ENCODE results near the gene MUSTN1. TPM values are rescaled to one million over a fixed set of nuclear protein-coding genes. Genes with fewer than 3 reads are reported as not detected.

Gene MUSTN1
- total and polyA plus RNA-seq, 2 of the 13 experiments (the other 11 are each of a cell fraction or from before 2014, with no cell fraction given), result 0.84 to 1.4 TPM

DNA sequence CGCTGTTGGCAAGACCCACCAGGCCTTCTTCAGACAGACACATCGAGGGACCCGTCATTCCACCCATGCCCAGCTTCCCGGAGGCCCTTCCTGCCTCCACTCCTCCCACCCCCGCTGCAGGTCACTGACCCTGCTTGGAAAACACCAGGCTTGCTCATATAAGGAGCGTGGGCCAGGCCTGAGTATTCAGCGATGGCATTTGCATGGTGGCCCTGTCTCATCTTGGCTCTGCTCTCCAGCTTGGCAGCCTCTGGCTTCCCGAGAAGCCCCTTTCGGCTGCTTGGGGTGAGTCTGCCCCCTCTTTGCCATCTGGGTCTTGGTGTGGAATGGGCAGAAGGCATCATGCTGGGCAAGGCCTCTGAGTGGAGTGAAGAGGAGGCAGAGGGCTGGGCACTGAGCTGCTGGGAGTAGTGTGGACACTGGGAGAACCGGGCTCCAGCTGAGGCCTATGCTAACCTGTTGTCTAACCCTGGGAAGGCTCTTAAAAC, 40.2 kb downstream of the MUSTN1 start, which contains the start of gene ITIH3 (continued):
- TF ChIP-seq, protein P1, sequence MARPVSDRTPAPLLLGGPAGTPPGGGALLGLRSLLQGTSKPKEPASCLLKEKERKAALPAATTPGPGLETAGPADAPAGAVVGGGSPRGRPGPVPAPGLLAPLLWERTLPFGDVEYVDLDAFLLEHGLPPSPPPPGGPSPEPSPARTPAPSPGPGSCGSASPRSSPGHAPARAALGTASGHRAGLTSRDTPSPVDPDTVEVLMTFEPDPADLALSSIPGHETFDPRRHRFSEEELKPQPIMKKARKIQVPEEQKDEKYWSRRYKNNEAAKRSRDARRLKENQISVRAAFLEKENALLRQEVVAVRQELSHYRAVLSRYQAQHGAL (CRISPR knock-in tag; IDR thresholded peaks at IDR 0.05; ENCODE audit: not compliant biosample characterization), result no peak
- TF ChIP-seq YEATS2 (CRISPR knock-in tag; IDR thresholded peaks at IDR 0.05; ENCODE audit: borderline replicate concordance) (no peak; the same call in 1 of the 2 replicates), SP4 (CRISPR knock-in tag; IDR thresholded peaks at IDR 0.05) (0 out of 2 replicates have a peak, but pooled peaks have one; percentile 10), ZNF616 (CRISPR knock-in tag; IDR thresholded peaks at IDR 0.05; ENCODE audit: low read depth) (no peak), AHR (CRISPR knock-in tag; IDR thresholded peaks at IDR 0.05) (no peak), ZNF24 (IDR thresholded peaks at IDR 0.05) (no peak), ZSCAN12 (CRISPR knock-in tag; IDR thresholded peaks at IDR 0.05) (no peak), ZNF569 (CRISPR knock-in tag; IDR thresholded peaks at IDR 0.05; ENCODE audit: borderline replicate concordance) (0 out of 2 replicates have a peak, but pooled peaks have one; percentile 4), EED (CRISPR knock-in tag; IDR thresholded peaks at IDR 0.05) (0 out of 2 replicates have a peak, but pooled peaks have one; percentile 44), JUN (CRISPR knock-in tag; IDR thresholded peaks at IDR 0.05) (no peak), FOXA1 (IDR thresholded peaks at IDR 0.05) (no peak), FOXA1 (CRISPR knock-in tag; IDR thresholded peaks at IDR 0.05) (0 out of 2 replicates have a peak, but pooled peaks have one; percentile 21), JARID2 (CRISPR knock-in tag; IDR thresholded peaks at IDR 0.05; ENCODE audit: insufficient replicate concordance) (no peak), ZNF20 (CRISPR knock-in tag; IDR thresholded peaks at IDR 0.05) (no peak), ZFP36L1 (CRISPR knock-in tag; IDR thresholded peaks at IDR 0.05) (0 out of 2 replicates have a peak, but pooled peaks have one; percentile 52), MIER3 (CRISPR knock-in tag; IDR thresholded peaks at IDR 0.05; ENCODE audit: borderline replicate concordance) (no peak; the same call in 1 of the 2 replicates), ZFP1 (CRISPR knock-in tag; IDR thresholded peaks at IDR 0.05) (0 out of 2 replicates have a peak, but pooled peaks have one; percentile 3), JDP2 (CRISPR knock-in tag; IDR thresholded peaks at IDR 0.05; ENCODE audit: borderline replicate concordance) (no peak)
- TF ChIP-seq, protein P2, sequence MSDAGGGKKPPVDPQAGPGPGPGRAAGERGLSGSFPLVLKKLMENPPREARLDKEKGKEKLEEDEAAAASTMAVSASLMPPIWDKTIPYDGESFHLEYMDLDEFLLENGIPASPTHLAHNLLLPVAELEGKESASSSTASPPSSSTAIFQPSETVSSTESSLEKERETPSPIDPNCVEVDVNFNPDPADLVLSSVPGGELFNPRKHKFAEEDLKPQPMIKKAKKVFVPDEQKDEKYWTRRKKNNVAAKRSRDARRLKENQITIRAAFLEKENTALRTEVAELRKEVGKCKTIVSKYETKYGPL (CRISPR knock-in tag; IDR thresholded peaks at IDR 0.05), result no peak
- TF ChIP-seq, protein P3, sequence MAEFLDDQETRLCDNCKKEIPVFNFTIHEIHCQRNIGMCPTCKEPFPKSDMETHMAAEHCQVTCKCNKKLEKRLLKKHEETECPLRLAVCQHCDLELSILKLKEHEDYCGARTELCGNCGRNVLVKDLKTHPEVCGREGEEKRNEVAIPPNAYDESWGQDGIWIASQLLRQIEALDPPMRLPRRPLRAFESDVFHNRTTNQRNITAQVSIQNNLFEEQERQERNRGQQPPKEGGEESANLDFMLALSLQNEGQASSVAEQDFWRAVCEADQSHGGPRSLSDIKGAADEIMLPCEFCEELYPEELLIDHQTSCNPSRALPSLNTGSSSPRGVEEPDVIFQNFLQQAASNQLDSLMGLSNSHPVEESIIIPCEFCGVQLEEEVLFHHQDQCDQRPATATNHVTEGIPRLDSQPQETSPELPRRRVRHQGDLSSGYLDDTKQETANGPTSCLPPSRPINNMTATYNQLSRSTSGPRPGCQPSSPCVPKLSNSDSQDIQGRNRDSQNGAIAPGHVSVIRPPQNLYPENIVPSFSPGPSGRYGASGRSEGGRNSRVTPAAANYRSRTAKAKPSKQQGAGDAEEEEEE (CRISPR knock-in tag; IDR thresholded peaks at IDR 0.05; ENCODE audit: borderline replicate concordance), result peak; percentile 74; the same call in 1 of the 2 replicates
- TF ChIP-seq, protein P4, sequence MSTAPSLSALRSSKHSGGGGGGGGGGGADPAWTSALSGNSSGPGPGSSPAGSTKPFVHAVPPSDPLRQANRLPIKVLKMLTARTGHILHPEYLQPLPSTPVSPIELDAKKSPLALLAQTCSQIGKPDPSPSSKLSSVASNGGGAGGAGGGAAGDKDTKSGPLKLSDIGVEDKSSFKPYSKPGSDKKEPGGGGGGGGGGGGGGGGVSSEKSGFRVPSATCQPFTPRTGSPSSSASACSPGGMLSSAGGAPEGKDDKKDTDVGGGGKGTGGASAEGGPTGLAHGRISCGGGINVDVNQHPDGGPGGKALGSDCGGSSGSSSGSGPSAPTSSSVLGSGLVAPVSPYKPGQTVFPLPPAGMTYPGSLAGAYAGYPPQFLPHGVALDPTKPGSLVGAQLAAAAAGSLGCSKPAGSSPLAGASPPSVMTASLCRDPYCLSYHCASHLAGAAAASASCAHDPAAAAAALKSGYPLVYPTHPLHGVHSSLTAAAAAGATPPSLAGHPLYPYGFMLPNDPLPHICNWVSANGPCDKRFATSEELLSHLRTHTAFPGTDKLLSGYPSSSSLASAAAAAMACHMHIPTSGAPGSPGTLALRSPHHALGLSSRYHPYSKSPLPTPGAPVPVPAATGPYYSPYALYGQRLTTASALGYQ (CRISPR knock-in tag; IDR thresholded peaks at IDR 0.05), result no peak
- TF ChIP-seq, protein P5, sequence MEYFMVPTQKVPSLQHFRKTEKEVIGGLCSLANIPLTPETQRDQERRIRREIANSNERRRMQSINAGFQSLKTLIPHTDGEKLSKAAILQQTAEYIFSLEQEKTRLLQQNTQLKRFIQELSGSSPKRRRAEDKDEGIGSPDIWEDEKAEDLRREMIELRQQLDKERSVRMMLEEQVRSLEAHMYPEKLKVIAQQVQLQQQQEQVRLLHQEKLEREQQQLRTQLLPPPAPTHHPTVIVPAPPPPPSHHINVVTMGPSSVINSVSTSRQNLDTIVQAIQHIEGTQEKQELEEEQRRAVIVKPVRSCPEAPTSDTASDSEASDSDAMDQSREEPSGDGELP (IDR thresholded peaks at IDR 0.05; ENCODE audit: borderline replicate concordance, low read depth), result no peak
- TF ChIP-seq, protein P6, sequence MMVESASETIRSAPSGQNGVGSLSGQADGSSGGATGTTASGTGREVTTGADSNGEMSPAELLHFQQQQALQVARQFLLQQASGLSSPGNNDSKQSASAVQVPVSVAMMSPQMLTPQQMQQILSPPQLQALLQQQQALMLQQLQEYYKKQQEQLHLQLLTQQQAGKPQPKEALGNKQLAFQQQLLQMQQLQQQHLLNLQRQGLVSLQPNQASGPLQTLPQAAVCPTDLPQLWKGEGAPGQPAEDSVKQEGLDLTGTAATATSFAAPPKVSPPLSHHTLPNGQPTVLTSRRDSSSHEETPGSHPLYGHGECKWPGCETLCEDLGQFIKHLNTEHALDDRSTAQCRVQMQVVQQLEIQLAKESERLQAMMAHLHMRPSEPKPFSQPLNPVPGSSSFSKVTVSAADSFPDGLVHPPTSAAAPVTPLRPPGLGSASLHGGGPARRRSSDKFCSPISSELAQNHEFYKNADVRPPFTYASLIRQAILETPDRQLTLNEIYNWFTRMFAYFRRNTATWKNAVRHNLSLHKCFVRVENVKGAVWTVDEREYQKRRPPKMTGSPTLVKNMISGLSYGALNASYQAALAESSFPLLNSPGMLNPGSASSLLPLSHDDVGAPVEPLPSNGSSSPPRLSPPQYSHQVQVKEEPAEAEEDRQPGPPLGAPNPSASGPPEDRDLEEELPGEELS (CRISPR knock-in tag; IDR thresholded peaks at IDR 0.05), result peak; percentile 74
